Measurements from ENCODE around the gene ANAPC2.
A peak's percentile ranks its signal among the peaks of the same experiment; 100 is the strongest.

The ANAPC2 gene

GRCh38 chr9:137214620-137215019 is 26.3 kb upstream of the ANAPC2 start:
- no peak for DNase-seq (ENCODE audit: low read depth)

- no peak for DNase-seq (ENCODE audit: low read depth)
Observed at GRCh38 chr9:137213160-137214060, 25.1 kb upstream of the ANAPC2 start.

GRCh38 chr9:137212520-137212919 is 24.2 kb upstream of the ANAPC2 start:
- no peak for DNase-seq (ENCODE audit: low read depth)

DNA sequence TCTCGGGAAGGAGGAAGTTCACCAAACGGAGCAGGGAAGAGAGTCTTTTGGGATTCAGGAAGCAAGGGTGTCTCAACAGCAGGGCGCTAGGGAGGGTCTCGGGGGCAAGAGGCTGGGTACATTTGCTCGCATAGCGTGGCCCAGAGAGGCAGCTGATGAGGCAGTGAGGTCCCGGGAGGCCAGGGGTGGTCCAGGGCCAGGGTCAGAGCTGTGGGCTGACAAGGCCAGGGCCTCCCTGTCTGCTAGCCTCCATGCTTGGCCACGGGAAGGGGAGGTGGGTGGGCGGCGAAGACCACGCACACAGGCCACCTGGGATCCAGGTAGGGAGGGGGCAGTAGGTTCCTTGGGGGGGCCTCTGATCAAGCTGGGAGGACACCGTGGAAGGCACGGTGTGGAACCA is 23.2 kb upstream of the ANAPC2 start:
- no peak for DNase-seq (ENCODE audit: low read depth)

DNA sequence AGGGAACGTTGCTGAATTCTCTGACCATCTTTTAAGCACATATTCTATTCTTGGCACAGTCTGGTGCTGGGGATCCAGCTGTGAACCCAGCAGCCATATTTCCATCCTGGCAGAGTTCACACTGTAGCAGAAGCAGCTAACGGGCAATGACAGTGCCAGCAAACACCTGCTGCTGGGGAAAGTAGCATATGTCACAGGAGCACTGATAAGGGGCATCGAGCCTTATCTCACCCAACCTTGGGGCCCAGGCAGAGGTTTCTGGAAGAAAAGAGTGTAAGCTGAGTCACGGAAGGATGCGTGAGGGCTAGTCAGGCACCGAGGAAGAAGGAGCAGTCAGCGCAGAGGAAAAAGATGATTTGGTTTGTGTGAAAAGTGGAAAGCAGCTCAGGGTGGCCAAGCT is 18.2 kb upstream of the ANAPC2 start:
- no peak for DNase-seq (ENCODE audit: low read depth)

- peak; percentile 28 for DNase-seq (ENCODE audit: low read depth)
Observed at GRCh38 chr9:137205126-137206069, 17.0 kb upstream of the ANAPC2 start, which contains the start of the genes NDOR1 and TMEM203. Gene NDOR1, plus strand, starts transcription at chr9:137205700. Its CDS starts 78 bp downstream, at chr9:137205778. Gene TMEM203, minus strand, starts transcription at chr9:137205648. Its CDS starts 234 bp downstream, at chr9:137205414.

- no peak for DNase-seq (ENCODE audit: low read depth)
Observed at GRCh38 chr9:137204731-137205125, 16.4 kb upstream of the ANAPC2 start.

DNA sequence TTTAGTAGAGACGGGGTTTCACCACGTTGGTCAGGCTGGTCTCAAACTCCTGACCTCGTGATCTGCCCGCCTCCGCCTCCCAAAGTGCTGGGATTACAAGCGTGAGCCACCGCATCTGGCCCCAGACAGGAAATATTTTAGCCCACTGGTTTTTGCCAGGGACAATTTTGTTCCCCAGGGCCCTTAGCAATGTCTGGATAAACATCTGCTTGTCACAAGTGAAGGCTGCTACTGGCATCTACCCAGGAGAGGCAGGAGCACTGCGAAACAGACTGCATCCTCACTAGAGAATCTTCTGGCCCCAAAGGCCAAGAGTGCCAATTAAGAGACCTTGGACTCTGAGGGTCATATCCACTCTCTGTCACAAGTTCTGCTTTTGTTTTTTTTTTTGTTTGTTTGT is 14.6 kb upstream of the ANAPC2 start:
- no peak for DNase-seq (ENCODE audit: low read depth)

DNA sequence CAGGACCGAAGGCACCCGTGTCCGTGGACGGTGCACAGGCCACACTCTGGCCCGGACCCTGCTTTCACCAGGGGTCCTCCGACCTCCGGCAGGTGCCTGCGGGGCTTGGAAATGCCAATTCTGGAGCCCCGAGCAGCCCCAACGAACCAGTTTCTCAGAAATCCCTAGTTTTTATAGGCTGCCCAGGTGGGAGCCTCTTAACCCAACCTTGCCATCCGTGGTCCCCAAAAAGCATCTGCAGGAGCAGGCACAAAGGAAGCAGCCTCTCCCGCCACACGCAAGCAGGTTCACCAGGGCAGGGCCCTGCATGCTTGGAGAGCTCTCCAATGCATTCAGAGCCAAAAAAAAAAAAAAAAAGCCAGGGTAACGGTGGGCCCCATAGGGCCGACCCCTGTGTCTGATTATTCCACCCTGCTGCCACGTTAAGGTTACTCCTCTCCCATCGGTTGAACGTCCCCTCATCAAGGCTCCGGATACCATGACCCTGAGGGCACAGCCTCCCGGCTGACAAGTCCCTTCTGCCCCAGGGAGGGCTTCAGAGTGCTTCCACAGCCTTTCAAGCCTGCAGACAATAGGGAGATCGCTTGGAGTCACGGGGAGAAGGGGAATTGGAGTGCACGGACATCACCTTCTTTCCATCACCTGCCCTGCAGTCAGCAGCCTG is 13.0 kb upstream of the ANAPC2 start:
- no peak for DNase-seq (ENCODE audit: low read depth)

GRCh38 chr9:137200311-137201204 is 12.2 kb upstream of the ANAPC2 start, which contains the start of gene TPRN:
Gene TPRN, minus strand, starts transcription at chr9:137200741. Its CDS starts 30 bp downstream, at chr9:137200711.
- DNase-seq (ENCODE audit: low read depth): peak; percentile 99

GRCh38 chr9:137199411-137200121 is 11.2 kb upstream of the ANAPC2 start:
- DNase-seq (ENCODE audit: low read depth): no peak

DNA sequence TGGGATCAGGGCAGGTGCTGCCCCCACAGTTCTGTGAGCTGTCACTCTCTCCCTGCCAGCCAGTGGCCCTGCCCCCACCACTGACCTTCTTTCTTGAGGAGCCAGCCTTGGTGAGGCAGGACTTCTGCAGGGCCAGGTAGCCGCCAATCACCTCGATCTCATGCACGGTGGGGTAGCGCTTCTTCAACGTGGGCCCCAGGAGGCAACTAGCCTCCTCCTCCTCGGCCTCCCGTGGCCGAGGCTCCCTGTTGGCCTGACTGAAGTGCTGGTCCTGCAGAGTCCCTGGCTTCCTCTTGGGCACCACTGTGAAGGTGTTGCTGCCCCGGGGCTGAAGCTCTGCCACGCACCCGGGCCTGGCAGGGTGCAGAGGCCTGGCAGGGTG is 10.5 kb upstream of the ANAPC2 start:
- no peak for DNase-seq (ENCODE audit: low read depth)

DNA sequence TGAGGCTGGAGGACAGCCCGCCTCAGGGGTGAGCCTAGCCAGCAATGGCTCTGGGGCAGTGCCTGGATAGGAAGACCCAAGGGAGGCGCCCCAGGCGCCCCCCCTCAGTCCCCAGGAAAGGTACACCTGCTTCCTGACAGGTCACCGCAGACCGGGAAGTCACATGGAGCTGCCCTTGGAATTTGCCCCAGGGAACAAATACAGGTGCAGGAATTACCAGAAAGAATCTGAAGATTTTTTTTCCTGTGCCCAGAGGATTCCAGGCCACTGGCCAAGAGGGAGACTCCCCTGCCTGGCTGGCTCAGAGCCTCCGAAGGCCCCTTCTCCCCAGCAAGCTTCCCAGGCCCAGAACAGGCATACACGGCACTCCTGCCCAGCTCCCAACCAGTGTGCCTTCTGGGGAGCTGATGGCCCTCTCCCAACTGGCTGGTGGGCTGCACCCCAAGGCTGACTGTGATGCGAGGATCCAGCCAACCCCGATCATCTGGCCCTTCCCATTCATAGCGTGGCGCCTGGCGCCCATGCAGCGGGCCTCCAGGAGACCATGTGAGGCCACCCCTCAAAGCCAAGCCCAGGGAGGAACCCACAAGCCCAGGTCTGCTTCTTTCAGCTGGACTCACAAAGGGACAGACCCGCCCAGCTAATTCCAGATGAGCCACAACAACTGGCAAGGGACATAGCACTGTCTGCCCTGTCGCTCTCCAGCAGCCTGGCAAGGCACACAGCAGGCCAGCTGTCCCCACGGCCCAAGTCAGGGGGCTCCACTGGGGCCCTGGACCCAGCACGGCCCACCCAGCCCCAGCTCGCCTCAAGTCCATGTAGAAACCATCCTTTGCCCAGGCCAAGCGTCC is 9.9 kb upstream of the ANAPC2 start:
- no peak for DNase-seq (ENCODE audit: low read depth)

DNA sequence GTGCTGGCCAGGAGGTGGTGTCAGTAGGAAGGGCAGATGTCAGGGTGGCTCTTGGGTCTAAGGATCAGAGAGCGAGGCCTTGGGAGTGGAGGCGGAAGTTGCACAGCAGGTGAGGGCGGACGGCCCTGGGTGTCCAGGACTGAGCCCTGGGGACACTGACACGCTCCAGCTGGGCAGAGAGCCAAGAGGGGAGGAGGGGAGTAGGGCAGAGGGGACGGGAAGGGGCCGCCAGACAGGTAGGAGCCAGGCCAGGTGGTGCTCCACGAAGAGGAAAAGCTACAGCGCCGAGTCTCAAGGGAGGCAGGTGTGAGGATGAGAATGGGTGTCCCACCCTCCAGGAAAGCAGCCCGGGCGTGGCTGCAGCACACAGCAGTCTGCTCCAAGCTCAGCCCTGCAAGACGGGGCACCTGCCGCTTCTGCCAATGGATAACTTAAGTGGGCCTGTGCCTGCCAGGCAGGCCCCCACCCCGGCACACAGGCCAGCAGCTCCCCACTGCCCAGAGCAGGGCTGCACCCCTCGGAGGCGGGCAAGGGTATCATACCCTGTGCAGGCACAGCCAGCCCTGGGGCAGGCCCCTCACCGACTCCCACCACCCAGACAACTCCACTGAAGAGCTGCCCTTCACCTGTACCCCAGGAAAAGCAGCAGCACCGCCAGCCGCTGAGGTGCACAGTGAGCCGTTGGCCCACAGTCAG is 7.3 kb upstream of the ANAPC2 start:
- DNase-seq (ENCODE audit: low read depth): no peak

DNA sequence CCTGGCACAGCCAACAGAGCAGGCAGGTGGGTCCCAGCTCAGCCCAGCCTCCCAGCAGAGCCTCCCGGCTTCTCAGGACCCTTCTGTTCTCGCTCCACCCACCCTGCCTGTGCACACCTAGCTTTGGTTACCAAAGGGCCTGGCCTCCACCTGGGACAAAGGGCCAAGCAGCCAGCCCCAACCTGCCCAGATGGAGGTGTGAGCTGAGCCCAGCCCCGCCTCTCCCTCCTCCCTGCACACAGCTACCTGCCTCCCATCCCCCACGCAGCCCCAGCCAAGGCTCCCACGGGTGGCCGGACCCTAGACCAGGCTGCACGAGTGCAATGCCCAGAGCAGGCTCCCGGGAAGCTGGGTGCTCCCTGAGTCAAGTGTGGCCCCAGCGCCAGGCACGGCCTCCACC is 6.5 kb upstream of the ANAPC2 start:
- no peak for DNase-seq (ENCODE audit: low read depth)

DNA sequence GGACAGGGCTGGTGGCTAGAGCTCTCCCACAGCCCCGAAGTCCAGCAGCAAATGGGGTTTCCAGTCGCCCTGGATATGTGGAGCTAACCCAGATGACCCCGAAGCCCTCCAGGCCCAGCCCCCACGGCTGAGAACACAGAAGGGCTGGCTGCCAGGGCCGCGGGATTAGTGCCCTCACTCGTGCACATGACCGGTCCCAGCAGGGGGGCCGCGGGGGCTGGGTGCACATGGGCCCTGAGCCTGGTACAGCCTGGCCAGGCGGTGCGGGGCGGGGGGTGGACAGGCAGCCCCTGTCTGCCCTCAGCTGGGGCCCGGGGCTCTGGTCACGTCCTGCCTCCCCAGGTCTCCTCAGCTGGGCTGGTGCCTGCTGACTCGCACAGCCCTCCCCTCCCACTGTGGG is 6.0 kb upstream of the ANAPC2 start:
- no peak for DNase-seq (ENCODE audit: low read depth)

GRCh38 chr9:137193771-137194170 is 5.4 kb upstream of the ANAPC2 start:
- no peak for DNase-seq (ENCODE audit: low read depth)

DNA sequence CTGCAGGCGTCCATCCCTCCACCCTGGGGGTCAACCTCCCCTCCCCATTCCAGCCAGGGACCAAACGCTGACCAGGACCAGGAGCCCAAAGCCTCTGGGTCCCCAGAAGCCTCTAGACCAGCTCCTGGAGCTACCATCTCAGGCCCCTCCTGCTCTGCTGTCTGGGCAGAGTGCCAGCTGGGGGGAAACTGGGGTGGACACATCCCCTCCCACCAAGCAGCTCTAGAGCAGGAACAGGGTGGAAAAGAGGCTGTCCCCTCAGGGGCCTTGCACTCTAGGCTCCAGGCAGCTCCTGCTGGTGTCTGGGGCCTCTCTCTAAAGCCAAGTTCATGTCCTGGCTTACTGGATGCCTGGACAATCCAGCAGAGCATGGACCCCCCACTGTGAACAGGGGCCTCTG is 4.5 kb upstream of the ANAPC2 start:
- DNase-seq (ENCODE audit: low read depth): no peak

DNA sequence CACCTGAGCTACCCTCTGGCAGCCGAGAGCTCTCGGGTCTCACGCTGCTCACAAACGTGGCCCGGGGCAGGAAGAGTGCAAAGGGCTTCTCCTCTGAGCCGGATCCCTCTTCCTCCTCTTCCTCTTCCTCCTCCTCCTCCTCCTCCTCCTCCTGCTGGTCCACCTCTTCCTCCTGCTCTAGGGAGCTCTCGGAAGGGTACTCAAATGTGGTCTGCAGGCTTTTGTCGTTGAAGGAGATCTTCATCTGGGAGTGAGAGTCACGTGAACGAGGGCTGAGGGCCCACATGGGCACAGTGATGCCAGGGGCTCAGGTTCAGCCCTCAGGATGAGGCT is 4.1 kb upstream of the ANAPC2 start:
- no peak for DNase-seq (ENCODE audit: low read depth)

Measured in fibroblast of the conjunctiva (primary cell).